HG03196 (cell line): ENCODE measurements around the gene MEF2A.

ENCODE experiments used
- ATAC-seq: cut with Tn5 transposase; IDR thresholded peaks from one replicate; pipeline ENCODE4 v1.9.1; 2021; ENCODE audit not compliant: unreplicated experiment

MEF2A gene

GRCh38 chr15:99562238-99562637, 3.5 kb upstream of the MEF2A start:
- ATAC-seq: no peak

- peak; percentile 21 for ATAC-seq
These were observed 1.3 kb upstream of the MEF2A start for GRCh38 chr15:99564221-99565048.

- ATAC-seq: no peak
These were observed 810 bp upstream of the MEF2A start for GRCh38 chr15:99565049-99565298.

GRCh38 chr15:99566157-99566897, 543 bp downstream of the MEF2A start:
- no peak for ATAC-seq

GRCh38 chr15:99568625-99569352, 3.0 kb downstream of the MEF2A start:
- ATAC-seq: no peak

- no peak for ATAC-seq
These were observed 5.5 kb downstream of the MEF2A start for GRCh38 chr15:99571299-99571698.

GRCh38 chr15:99574048-99574447, 8.3 kb downstream of the MEF2A start:
- ATAC-seq: no peak

GRCh38 chr15:99574502-99574901, 8.7 kb downstream of the MEF2A start:
- no peak for ATAC-seq

- ATAC-seq: no peak
These were observed 13.0 kb downstream of the MEF2A start for GRCh38 chr15:99578809-99579208.

- no peak for ATAC-seq
These were observed 14.3 kb downstream of the MEF2A start for GRCh38 chr15:99580076-99580475.

GRCh38 chr15:99582508-99582960, 16.8 kb downstream of the MEF2A start:
- no peak for ATAC-seq

GRCh38 chr15:99584081-99584600, 18.4 kb downstream of the MEF2A start:
- no peak for ATAC-seq

- no peak for ATAC-seq
These were observed 20.3 kb downstream of the MEF2A start for GRCh38 chr15:99586121-99586520.

GRCh38 chr15:99589801-99590200, 24.0 kb downstream of the MEF2A start:
- no peak for ATAC-seq

- no peak for ATAC-seq
These were observed 25.3 kb downstream of the MEF2A start for GRCh38 chr15:99590913-99591646.

- no peak for ATAC-seq
These were observed 26.5 kb downstream of the MEF2A start for GRCh38 chr15:99592145-99592791.

- no peak for ATAC-seq
These were observed 27.3 kb downstream of the MEF2A start for GRCh38 chr15:99593070-99593469.

- ATAC-seq: no peak
These were observed 29.1 kb downstream of the MEF2A start for GRCh38 chr15:99594916-99595315.

- no peak for ATAC-seq
These were observed 32.5 kb downstream of the MEF2A start for GRCh38 chr15:99598296-99598695.

- no peak for ATAC-seq
These were observed 38.0 kb downstream of the MEF2A start for GRCh38 chr15:99603828-99604227.
